ENCODE data around the gene SETX. TPM values are rescaled to one million over a fixed set of nuclear protein-coding genes. Genes with fewer than 3 reads are reported as not detected.
"Not testable (repeated sequence)": the region's sequence is repeated elsewhere in the genome, so short reads cannot be mapped to it uniquely, and the experiment has no call there.

SETX gene
- total RNA-seq, 1 donor from 2014 or later, result 72.1 TPM

DNA sequence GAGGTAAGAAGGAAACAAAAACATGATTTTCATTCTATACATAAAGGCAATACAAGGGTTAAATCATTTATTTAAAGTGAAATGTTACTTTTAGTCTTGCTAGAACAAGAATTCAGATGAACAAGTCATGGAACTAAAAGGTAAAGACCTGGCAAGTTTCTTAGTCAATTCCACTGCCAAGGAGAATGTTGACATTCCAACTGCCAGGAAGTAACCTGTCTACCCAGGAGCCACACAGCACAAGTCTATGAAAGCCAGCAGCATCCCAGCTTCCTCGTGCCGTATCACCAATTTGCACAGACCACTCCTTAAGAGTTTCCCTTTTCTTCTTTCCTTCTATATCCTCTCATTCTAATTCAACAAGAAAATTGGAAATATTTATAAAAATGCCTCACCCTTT lies 79.9 kb downstream of the SETX start:
- no peaks in the 10 kb centered on the region for H3K27me3 ChIP-seq (ENCODE audit: control insufficient read depth, insufficient read depth, low read length)
- H3K36me3 ChIP-seq (ENCODE audit: control insufficient read depth, insufficient read depth, low read length), result peaks cover 38% of the 10 kb centered on the region
- no peak overlapping the region for H3K4me3 ChIP-seq (ENCODE audit: low read depth, low read length)
- DNase-seq (ENCODE audit: low read depth) (no peak), FAIRE-seq (no peak)
- TF ChIP-seq, protein P1, sequence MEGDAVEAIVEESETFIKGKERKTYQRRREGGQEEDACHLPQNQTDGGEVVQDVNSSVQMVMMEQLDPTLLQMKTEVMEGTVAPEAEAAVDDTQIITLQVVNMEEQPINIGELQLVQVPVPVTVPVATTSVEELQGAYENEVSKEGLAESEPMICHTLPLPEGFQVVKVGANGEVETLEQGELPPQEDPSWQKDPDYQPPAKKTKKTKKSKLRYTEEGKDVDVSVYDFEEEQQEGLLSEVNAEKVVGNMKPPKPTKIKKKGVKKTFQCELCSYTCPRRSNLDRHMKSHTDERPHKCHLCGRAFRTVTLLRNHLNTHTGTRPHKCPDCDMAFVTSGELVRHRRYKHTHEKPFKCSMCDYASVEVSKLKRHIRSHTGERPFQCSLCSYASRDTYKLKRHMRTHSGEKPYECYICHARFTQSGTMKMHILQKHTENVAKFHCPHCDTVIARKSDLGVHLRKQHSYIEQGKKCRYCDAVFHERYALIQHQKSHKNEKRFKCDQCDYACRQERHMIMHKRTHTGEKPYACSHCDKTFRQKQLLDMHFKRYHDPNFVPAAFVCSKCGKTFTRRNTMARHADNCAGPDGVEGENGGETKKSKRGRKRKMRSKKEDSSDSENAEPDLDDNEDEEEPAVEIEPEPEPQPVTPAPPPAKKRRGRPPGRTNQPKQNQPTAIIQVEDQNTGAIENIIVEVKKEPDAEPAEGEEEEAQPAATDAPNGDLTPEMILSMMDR (IDR thresholded peaks at IDR 0.05; ENCODE audit: insufficient read depth, low read length, severe bottlenecking), result no peak

DNA sequence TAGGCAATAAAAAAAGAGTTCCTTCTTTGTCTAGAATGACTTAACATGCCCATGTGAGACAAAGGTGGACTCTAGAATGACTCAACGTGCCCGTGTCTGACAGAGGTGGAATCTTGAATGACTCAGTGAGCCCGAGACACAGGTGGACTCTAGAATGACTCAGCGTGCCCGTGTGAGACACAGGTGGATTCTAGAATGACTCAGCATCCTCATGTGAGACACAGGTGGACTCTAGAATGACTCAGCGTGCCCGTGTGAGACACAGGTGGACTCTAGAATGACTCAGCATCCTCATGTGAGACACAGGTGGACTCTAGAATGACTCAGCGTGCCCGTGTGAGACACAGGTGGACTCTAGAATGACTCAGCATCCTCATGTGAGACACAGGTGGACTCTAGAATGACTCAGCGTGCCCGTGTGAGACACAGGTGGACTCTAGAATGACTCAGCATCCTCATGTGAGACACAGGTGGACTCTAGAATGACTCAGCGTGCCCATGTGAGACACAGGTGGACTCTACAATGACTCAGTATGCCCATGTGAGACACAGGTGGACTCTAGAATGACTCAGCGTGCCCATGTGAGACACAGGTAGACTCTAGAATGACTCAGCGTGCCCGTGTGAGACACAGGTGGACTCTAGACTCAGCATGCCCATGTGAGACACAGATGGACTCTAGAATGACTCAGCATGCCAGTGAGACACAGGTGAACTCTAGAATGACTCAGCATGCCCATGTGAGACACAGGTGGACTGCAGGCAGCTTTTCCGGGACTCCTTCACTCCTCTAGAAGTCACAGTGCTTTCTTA lies 84.9 kb downstream of the SETX start:
- H3K36me3 ChIP-seq (ENCODE audit: control insufficient read depth, insufficient read depth, low read length), result peaks cover 27% of the 10 kb centered on the region
- H3K27me3 ChIP-seq (ENCODE audit: control insufficient read depth, insufficient read depth, low read length); FAIRE-seq; H3K4me3 ChIP-seq (ENCODE audit: low read depth, low read length): not testable (repeated sequence)
- peak; percentile 81 for DNase-seq (ENCODE audit: low read depth)

DNA sequence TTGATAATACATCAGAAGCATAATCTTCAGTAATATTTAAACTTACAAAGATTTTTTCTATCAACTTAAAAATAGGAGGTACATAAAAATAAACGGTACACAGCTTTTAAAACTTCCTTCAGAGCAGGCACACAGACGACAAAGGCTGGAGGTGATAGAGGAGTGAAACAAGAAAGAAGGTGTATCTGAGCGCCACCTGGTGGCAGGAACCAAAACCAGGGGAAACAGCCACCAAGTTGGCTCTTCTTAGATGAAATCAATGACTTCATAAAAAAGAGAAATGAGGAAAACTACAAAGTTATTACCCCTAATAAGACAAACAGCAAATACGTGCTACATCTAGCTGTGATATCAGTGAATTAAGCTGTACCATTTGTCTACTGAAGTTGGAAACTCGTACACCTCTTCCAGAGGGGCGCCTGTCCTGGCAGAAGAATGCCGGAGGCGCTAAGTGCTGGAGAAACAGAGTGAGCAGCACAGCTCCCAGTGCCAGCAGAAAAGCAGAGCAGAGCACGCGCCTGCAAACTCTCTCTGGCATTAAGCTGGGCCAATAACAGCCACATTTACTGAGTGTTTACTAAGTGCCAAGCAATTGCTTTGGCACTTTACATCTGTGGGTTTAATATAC lies 85.9 kb downstream of the SETX start:
- no peak for FAIRE-seq
- peaks cover 31% of the 10 kb centered on the region for H3K36me3 ChIP-seq (ENCODE audit: control insufficient read depth, insufficient read depth, low read length)
- DNase-seq (ENCODE audit: low read depth), result peak; percentile 3
- H3K27me3 ChIP-seq (ENCODE audit: control insufficient read depth, insufficient read depth, low read length), result no peaks in the 10 kb centered on the region
- TF ChIP-seq, protein P1 (IDR thresholded peaks at IDR 0.05; ENCODE audit: insufficient read depth, low read length, severe bottlenecking), result peak; percentile 64
- H3K4me3 ChIP-seq (ENCODE audit: low read depth, low read length), result no peak overlapping the region

DNA sequence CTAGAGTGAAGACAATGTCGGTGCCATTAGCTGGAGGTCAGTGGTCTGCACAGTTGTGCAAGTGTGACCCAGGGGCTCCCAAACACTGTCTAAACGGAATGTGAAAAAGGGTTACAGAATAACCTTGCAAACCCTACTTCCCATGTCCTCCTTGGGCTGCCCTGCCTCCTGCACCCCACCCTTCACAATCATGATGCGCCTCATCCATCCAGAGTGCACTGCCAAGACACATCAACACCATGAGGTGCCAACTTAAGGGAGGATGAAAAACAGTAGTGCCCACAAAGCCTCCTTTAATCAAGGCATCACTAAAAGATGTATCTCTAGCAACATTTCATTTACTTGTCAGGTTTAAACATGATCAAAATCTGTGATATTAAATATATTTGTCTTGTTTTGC lies 87.1 kb downstream of the SETX start:
- DNase-seq (ENCODE audit: low read depth) (no peak), FAIRE-seq (no peak)
- TF ChIP-seq, protein P1 (IDR thresholded peaks at IDR 0.05; ENCODE audit: insufficient read depth, low read length, severe bottlenecking), result no peak
- H3K27me3 ChIP-seq (ENCODE audit: control insufficient read depth, insufficient read depth, low read length), result no peaks in the 10 kb centered on the region
- peaks cover 28% of the 10 kb centered on the region for H3K36me3 ChIP-seq (ENCODE audit: control insufficient read depth, insufficient read depth, low read length)
- H3K4me3 ChIP-seq (ENCODE audit: low read depth, low read length), result no peak overlapping the region

DNA sequence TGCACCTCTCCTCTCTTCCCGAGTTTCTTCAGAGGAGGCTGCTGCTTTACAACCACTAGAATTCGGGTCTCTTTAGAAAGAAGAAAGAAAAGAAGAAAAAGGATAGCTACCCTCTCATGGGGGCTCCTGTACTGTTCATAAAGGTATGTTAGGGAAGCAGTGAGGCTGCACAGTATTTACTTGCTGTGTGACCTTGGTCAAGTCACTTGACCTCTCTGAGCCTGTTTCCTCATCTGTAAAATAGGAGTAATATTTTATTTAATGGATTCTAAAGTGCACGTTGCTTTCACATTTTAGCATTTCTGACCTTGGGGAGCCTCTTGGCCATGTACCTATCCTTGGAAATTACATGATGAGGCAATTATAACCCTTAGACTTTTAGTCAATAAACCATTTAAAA lies 88.8 kb downstream of the SETX start:
- Histone ChIP-seq H3K4me3 (ENCODE audit: low read depth, low read length) (no peak overlapping the region), H3K27me3 (ENCODE audit: control insufficient read depth, insufficient read depth, low read length) (no peaks in the 10 kb centered on the region), H3K36me3 (ENCODE audit: control insufficient read depth, insufficient read depth, low read length) (peaks cover 22% of the 10 kb centered on the region)
- no peak for FAIRE-seq
- DNase-seq (ENCODE audit: low read depth), result no peak
- TF ChIP-seq, protein P1 (IDR thresholded peaks at IDR 0.05; ENCODE audit: insufficient read depth, low read length, severe bottlenecking), result no peak

DNA sequence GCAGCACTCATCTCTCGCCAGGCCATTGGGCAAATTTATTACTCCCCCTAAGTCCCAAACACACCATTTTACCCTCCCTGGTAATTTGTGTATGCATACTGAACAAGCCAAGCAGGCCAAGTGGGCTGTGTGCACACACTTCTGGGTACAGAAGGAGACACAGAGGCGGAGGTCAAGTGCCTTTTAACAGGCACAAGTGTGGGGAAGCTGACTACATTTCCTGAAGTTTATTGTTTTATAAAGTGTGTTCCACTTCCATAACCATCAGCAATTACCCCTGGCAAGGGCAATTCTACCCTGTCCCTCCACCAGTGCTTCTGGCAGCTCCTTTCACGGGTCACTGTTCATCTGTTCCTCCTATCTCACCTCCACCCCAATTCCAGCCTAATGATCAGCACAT lies 93.9 kb downstream of the SETX start:
- Histone ChIP-seq H3K4me3 (ENCODE audit: low read depth, low read length) (no peak overlapping the region), H3K27me3 (ENCODE audit: control insufficient read depth, insufficient read depth, low read length) (no peaks in the 10 kb centered on the region), H3K36me3 (ENCODE audit: control insufficient read depth, insufficient read depth, low read length) (peaks cover 12% of the 10 kb centered on the region)
- TF ChIP-seq, protein P1 (IDR thresholded peaks at IDR 0.05; ENCODE audit: insufficient read depth, low read length, severe bottlenecking), result no peak
- DNase-seq (ENCODE audit: low read depth) (no peak), FAIRE-seq (peak; percentile 13)
